ENCODE results near the gene STXBP5. TPM values are rescaled to one million over a fixed set of nuclear protein-coding genes. Genes with fewer than 3 reads are reported as not detected.

The STXBP5 gene
- polyA plus RNA-seq, 2 of the 4 experiments (the other 2 are of a cell fraction), result 10.8 to 17.8 TPM

DNA sequence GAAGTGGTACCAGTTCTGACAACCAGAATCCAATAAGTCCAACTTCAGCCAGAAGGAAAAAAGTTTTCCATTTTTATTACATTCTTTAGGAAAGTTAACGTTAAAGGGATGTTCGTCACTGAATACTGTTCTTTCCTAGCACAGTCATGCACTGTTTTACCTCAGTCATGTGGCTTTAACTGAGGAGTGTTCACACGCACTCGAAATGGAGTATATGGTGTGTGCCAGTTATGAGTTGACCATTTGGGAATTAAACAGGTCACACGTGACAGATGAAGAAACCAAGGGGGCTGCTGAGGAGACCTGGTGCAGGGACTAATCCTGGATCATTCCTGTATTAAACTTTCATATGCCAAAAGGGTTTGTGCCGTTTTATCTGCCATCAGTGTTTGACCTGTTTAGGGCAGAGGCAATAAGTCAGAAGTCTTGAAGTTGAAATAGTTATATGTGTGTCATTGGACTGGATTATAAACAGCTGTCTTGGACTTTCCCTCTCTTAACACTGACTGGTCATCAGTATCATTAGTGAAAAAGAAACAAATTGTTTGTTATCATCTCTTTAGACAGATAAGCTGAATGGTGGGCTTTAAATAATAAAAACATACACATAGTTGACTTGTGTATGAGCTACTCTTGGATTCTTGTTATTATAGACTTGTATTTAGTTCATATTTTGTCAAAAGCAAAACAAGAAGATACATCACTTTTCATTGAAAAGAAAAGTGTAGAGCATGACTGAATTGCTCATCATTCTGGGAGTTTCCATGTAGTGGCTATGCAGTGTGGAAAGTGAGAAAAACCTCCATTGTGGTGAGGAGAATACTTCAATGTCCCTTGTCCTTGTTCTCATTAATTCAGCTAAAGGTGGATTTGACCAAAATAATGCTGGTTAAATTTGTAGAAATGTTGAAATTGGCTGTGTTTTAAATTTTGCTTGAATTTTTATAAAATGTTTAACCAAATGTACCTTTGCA is 180.8 kb downstream of the STXBP5 start:
- Histone ChIP-seq H3K27ac (no peak overlapping the region), H3K9me3 (no peaks in the 10 kb centered on the region), H3K4me3 (no peak overlapping the region), H3K4me2 (no peak overlapping the region), H3K4me1 (peaks cover 8% of the 10 kb centered on the region; the same call in 2 of the 3 replicates)
- WGBS (ENCODE audit: missing lambda C conversion rate), result 90% methylated on average over 6 of the region's 6 CpGs
- no peak for DNase-seq (ENCODE audit: low read depth in 1 of 2, low spot score in 1 of 2)
- ChIA-PET CTCF (no interaction called here), POLR2A (no interaction called here)
- TF ChIP-seq HOXB5 (CRISPR knock-in tag; IDR thresholded peaks at IDR 0.05) (no peak), ZSCAN20 (CRISPR knock-in tag; IDR thresholded peaks at IDR 0.05) (no peak), POLR2AphosphoS2 (conservative IDR thresholded peaks at IDR 0.05; ENCODE audit: low read length) (no peak), SMC3 (IDR thresholded peaks at IDR 0.05) (no peak), ZNF302 (CRISPR knock-in tag; IDR thresholded peaks at IDR 0.05) (no peak), SREBF2 (IDR thresholded peaks at IDR 0.05) (no peak), TFCP2L1 (CRISPR knock-in tag; IDR thresholded peaks at IDR 0.05) (no peak), JUN (IDR thresholded peaks at IDR 0.05) (no peak), ZFP36 (IDR thresholded peaks at IDR 0.05; ENCODE audit: borderline replicate concordance, partially characterized antibody) (no peak), FOSL2 (IDR thresholded peaks at IDR 0.05) (no peak), FOSL2 (CRISPR knock-in tag; IDR thresholded peaks at IDR 0.05) (no peak), NR3C1 (IDR thresholded peaks at IDR 0.05) (no peak), HDAC2 (IDR thresholded peaks at IDR 0.05) (no peak), CHD2 (IDR thresholded peaks at IDR 0.05; ENCODE audit: low read length, partially characterized antibody) (no peak), NPAS2 (CRISPR knock-in tag; IDR thresholded peaks at IDR 0.05; ENCODE audit: borderline replicate concordance) (no peak), FOSB (CRISPR knock-in tag; IDR thresholded peaks at IDR 0.05) (no peak), POLR2A (IDR thresholded peaks at IDR 0.05; ENCODE audit: low read length) (no peak), FOXS1 (CRISPR knock-in tag; IDR thresholded peaks at IDR 0.05) (no peak), JUNB (IDR thresholded peaks at IDR 0.05) (no peak)
- TF ChIP-seq, protein P1, sequence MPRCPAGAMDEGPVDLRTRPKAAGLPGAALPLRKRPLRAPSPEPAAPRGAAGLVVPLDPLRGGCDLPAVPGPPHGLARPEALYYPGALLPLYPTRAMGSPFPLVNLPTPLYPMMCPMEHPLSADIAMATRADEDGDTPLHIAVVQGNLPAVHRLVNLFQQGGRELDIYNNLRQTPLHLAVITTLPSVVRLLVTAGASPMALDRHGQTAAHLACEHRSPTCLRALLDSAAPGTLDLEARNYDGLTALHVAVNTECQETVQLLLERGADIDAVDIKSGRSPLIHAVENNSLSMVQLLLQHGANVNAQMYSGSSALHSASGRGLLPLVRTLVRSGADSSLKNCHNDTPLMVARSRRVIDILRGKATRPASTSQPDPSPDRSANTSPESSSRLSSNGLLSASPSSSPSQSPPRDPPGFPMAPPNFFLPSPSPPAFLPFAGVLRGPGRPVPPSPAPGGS (IDR thresholded peaks at IDR 0.05), result no peak
- no peak for FAIRE-seq
- no peak for ATAC-seq

DNA sequence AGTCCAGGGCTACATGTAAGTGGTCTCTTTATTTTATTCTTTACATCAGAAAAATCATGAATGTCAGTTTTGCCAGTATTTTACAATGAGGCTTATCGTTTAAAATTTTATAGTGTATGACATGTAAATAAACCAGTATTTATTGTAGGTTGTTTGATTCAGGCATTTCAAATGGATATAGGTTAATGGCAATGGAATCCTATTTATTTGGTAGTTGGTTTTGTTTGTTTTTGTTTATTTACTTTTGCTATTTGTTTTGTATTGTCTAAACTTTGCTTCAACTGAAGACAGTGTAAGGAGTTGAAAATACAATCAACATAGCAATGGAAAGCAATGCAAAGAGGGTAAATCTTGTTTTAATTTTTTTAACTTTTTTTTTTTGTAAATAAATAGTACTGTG is 185.2 kb downstream of the STXBP5 start:
- ChIA-PET CTCF (interaction anchor here (1.4 kb wide), 1 partner anchor 776 kb away, joined by 4 read pairs; no protein-coding TSS in a partner anchor), POLR2A (no interaction called here)
- Histone ChIP-seq H3K4me1 (peaks cover 8% of the 10 kb centered on the region; the same call in 2 of the 3 replicates), H3K9me3 (no peaks in the 10 kb centered on the region), H3K27ac (no peak overlapping the region), H3K4me3 (no peak overlapping the region), H3K4me2 (no peak overlapping the region)
- no peak for FAIRE-seq
- WGBS (ENCODE audit: missing lambda C conversion rate), result 3% methylated on average over 1 of the region's 1 CpG
- ATAC-seq, result no peak
- DNase-seq (ENCODE audit: low read depth in 1 of 2, low spot score in 1 of 2), result no peak
- TF ChIP-seq NPAS2 (CRISPR knock-in tag; IDR thresholded peaks at IDR 0.05; ENCODE audit: borderline replicate concordance) (no peak), KDM5A (IDR thresholded peaks at IDR 0.05) (no peak), HOXB13 (CRISPR knock-in tag; IDR thresholded peaks at IDR 0.05; ENCODE audit: low read depth) (no peak), REST (IDR thresholded peaks at IDR 0.05) (no peak), ELK1 (IDR thresholded peaks at IDR 0.05; ENCODE audit: low read depth, low read length) (no peak), NR3C1 (IDR thresholded peaks at IDR 0.05) (no peak), KDM1A (IDR thresholded peaks at IDR 0.05; ENCODE audit: low read depth) (no peak), BHLHE40 (IDR thresholded peaks at IDR 0.05; ENCODE audit: low read depth, low read length) (no peak), CTCF (IDR thresholded peaks at IDR 0.05) (no peak), PBX3 (IDR thresholded peaks at IDR 0.05) (no peak)
- TF ChIP-seq, protein P2, sequence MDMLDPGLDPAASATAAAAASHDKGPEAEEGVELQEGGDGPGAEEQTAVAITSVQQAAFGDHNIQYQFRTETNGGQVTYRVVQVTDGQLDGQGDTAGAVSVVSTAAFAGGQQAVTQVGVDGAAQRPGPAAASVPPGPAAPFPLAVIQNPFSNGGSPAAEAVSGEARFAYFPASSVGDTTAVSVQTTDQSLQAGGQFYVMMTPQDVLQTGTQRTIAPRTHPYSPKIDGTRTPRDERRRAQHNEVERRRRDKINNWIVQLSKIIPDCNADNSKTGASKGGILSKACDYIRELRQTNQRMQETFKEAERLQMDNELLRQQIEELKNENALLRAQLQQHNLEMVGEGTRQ (IDR thresholded peaks at IDR 0.05), result no peak

All from A549 (cell line).